Coronary artery (tissue), 2 donors: ENCODE measurements around the gene EMP2.

Experiments
- DNase-seq: peaks from one replicate; pipeline ENCODE4 v3.0.0-alpha.2; 2017; ENCODE audit warnings: low spot score
- H3K27ac ChIP-seq, 2 donors: fragments of 200-600 bp; sonication (generic); one replicate each; pipeline ENCODE4 v1.5.1; 2016 to 2019
- H3K4me3 ChIP-seq: fragments of 200-600 bp; sonication (generic); 2 replicates; pipeline ENCODE4 v1.5.1; 2016; ENCODE audit warnings: mild to moderate bottlenecking, moderate library complexity
- CTCF ChIP-seq: fragments of 200-600 bp; sonication (generic); IDR thresholded peaks from one replicate; pipeline ENCODE4 v1.5.1; 2019; ENCODE audit warnings: antibody characterized with exemption

EMP2 gene

DNA sequence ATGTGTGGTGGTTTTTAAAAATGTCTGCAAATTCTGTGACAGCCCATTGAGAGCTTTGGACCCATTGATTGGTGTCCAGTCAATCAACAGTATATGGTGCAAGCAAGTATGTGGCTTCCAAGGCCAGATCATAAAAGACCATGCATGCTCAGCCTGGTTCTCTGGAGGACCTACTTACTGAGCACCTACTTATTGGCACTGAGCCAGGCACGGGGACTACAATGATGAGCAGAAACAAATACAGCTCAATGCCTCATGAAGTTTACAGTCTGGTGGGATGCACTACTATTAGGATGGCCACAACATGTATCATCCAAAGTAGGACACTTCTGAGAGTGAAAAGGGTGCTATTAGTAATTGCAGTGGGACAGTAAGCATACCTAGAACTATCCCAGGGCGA, 7.2 kb upstream of the EMP2 start:
- Histone ChIP-seq H3K27ac (no peak overlapping the region), H3K4me3 (no peak overlapping the region)
- no peak for TF ChIP-seq CTCF
- DNase-seq = no peak

DNA sequence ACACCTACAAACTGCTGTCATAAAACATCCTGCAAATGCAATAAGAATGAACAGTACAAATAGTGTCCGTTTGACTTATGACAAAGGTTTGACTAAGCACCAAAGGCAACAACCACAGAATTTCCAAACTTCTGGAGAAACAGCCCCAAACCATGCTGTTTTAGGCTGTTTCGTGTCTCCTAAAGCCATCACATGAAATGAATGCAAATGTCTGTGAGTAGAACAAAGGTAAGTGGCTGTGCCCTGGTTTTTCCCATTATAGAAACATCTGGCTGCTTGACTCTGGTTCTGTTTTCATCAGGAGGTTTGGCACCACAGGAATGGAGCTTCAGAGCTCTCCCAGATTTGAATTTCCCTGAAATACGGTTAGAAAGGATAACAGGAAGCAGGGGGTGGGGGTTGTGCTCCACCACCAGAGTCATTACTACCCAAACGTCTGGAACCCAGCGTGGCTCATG, 4.6 kb upstream of the EMP2 start:
- Histone ChIP-seq H3K4me3 (no peak overlapping the region), H3K27ac (no peak overlapping the region)
- no peak for DNase-seq
- no peak for TF ChIP-seq CTCF

GRCh38 chr16:10583269-10583668, 2.9 kb upstream of the EMP2 start:
- H3K4me3 ChIP-seq = no peak overlapping the region
- no peak overlapping the region for H3K27ac ChIP-seq
- DNase-seq = no peak
- no peak for TF ChIP-seq CTCF

DNA sequence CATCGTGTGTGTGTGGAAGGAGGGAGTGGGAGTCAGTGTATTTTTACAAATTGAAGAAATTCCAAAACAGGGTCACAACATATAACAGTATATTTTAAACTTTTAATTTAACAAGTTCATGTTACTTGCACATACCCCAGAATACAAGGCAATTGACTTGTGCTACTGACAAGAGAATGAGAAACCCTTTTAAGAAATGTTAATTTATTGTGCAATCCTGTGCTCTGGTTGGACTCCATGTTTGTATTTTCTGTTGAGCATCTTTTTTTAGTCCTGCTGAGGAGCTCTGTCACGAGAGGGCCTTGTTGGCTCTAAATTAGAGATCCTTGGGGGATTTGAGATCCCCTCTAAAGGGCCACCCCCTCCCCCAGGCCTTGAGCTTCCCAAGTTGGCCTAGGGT, 1.1 kb upstream of the EMP2 start:
- DNase-seq = no peak
- Histone ChIP-seq H3K27ac (peak overlapping the region; percentile 86 to 98), H3K4me3 (no peak overlapping the region)
- TF ChIP-seq CTCF = no peak

GRCh38 chr16:10580883-10581247, 467 bp upstream of the EMP2 start:
- Histone ChIP-seq H3K4me3 (peak overlapping the region; percentile 96), H3K27ac (peak overlapping the region; percentile 86 to 98)
- TF ChIP-seq CTCF = no peak
- DNase-seq = no peak

DNA sequence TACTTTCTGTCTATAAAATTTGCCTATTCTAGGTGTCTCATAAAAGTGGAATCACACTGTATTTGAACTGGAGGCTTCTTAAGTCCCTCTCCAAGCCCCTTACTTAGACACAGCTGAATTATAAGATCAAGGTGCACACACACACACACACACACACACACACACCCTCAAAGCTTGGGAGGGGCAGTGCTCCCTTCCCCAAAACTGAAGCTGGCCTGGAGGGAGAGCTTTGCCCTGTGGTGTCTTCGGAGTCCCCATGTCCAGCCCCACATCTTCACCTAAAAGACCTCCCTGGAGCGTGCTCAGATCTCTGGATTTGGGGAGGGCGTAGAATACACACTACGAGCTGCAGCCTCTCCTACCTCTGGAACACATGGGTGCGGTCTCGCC, 828 bp downstream of the EMP2 start:
- Histone ChIP-seq H3K4me3 (peak overlapping the region; percentile 96), H3K27ac (peak overlapping the region; percentile 86 to 98)
- DNase-seq = no peak
- TF ChIP-seq CTCF = no peak

DNA sequence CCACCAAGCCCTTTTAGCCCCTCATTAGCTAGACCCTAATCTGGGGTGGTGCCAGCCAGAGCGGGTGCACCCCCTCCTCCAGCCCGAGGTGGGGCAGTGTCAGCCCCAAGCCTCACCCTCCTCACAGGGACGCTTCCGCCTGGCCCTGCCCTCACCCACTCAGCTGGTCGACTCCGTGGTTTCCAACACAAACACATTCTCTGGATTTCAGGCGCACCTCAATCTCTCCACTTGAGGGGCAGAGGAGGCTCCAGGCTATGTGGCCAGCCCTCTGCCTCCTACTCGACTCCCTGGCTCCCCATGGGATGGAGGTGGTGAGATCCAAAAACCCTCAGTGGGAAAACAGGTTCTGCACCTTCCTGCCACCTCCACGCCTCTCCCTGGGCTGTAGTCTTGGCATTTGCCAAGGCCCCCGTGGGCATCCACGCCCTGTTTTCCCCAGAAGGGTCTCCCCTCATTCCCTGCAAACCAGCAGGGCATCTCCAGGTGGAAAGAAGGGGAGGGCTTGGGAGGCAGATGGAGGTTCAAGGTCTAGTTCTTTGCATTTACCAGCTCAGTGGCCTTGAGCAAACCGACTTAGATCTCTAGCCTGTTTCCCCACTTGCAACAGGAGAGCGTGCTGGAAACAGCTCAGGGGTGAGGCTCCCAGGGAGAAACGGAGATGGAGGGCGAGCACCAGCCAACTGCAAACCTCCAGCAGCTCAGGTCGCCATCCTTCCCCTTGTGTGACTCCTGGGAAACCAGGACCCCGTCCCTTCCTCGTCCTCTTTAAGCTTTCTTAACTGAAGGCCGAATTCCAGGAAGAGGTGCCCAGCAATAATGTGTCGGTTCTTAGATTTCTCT, 1.7 kb downstream of the EMP2 start:
- peak overlapping the region; percentile 96 for H3K4me3 ChIP-seq

More for the DNA sequence above, 1.7 kb downstream of the EMP2 start:
- H3K27ac ChIP-seq = peak overlapping the region; percentile 86 to 98
- DNase-seq = no peak
- no peak for TF ChIP-seq CTCF
